HG02938 (cell line): ENCODE results near the gene THRB.
A peak's percentile ranks its signal among the peaks of the same experiment; 100 is the strongest.
"Not testable (repeated sequence)": the region's sequence is repeated elsewhere in the genome, so short reads cannot be mapped to it uniquely, and the experiment has no call there.

Experiments used
- ATAC-seq: cut with Tn5 transposase; IDR thresholded peaks from one replicate; pipeline ENCODE4 v1.9.1; 2021; ENCODE audit warnings: mild to moderate bottlenecking, moderate library complexity; ENCODE audit not compliant: unreplicated experiment

THRB gene

DNA sequence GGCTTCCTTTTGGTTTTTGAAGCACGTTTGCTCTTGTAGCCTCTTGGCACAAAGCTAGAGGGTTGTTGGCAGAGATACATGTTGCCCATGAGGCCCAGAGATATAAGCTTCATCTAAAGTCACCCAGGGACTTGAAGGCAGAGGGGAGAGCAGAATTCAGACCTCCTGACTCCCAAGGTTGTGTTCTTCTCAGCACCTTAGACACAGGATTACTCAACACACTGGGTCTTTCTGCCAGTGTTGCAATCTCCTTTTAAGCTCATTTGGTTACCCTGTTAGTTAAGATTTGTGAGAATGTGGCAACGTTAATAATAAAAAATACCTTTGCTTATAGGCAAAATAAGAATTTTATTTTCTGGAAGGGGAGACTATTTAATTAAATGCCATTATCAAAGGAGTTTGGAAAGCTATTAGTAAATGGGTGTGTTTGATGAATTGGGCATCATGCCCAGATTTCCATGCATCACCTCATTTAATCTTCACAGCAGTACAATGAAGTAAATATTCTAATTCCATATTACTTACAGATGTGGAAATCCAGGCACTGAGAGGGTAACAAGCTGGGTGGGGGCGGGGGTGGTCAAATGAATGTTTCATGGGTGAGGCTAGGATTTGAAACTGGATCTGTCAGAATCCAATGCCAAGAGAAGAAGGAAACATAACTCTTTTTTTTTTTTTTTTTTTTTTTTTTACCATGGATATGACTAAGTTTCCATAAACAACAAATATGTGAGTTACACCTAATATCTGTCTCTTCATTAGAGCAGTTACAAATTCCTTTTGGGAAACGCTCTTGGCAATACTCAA, 366.2 kb downstream of the THRB start:
- no peak for ATAC-seq

- no peak for ATAC-seq
Measured at GRCh38 chr3:24123596-24123995, 371.1 kb downstream of the THRB start.

DNA sequence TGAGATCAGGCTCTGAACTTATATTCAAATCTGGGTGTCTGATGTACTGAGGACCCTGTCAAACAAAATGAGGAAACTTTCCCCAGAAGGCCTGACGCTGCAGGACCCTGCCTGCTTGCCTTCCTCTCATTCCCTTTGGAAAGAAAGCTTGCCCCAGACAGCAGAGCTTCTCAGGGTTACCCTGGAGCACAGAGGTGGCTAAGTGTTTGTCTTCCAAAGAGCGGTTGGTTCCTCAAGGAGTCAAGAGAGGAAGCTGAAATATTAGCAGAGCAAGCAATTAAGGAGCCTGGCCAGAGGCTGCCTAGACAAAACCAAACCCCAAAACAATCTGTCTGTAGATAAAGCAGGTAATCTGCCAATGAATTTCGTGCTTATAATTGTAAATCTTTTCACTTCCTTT, 374.2 kb downstream of the THRB start:
- ATAC-seq: no peak

- no peak for ATAC-seq
Measured at GRCh38 chr3:24119321-24119751, 375.3 kb downstream of the THRB start.

DNA sequence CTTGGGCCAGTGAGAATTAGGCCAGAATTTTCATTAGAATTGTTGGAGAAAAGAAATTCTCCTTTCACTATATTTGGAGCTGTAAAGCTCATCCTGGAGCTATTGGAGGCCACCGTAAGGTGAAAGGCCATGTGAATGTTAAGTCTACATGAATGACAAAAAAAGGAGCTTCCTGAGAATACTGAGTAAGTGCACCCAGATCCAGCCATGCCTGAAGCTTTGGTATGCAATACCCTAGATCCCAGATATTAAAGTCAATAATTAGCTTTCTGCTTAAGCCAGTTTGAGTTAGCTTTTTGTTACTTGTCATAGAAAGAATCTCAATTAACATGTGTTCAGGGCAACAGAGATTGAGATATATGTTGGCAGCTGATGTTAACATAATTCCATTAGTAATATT, 377.1 kb downstream of the THRB start:
- ATAC-seq: no peak

- no peak for ATAC-seq
Measured at GRCh38 chr3:24111711-24112110, 382.9 kb downstream of the THRB start.

DNA sequence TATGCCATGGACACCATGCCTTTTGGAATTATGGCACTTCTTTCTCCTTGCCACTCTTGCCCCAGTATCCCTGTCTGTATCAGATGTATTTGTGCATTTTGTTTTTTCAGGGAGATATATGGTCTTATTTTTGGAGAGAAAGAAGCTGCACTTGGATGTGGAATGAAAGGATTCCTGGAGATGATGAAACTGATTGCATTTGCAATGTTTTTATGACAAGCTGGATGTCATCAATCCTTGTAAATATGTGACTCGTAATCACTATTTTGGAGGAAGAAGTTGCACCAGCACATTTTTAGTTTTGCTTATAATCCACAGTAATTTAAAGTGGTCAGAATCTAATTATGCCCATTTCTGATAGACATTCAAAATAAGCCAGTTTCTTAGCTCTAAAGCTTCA, 384.6 kb downstream of the THRB start:
- ATAC-seq: no peak

DNA sequence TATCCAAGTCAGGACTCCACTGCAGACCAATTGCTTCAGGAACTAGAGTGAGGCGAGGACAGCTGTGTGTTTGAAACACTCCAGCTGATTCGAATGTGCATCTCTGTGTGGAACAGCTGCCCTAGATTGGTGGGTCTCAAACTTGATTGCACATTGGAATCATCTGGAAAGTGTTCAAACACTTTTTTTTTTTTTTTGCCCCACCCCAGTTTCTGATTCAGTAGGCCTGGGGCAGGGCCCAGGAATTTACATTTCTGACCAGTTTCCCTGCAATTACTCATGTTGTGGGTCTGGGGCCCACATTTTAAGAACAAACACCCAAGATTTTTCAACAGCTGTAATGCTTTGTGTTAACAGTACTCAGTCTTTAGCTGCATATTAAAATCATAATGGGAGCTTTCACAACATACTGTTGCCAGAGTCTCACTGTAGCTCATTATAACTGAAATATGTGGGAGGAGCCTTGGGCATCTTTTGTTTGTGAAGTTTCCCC, 392.9 kb downstream of the THRB start:
- no peak for ATAC-seq

- no peak for ATAC-seq
Measured at GRCh38 chr3:24100696-24101402, 393.8 kb downstream of the THRB start.

DNA sequence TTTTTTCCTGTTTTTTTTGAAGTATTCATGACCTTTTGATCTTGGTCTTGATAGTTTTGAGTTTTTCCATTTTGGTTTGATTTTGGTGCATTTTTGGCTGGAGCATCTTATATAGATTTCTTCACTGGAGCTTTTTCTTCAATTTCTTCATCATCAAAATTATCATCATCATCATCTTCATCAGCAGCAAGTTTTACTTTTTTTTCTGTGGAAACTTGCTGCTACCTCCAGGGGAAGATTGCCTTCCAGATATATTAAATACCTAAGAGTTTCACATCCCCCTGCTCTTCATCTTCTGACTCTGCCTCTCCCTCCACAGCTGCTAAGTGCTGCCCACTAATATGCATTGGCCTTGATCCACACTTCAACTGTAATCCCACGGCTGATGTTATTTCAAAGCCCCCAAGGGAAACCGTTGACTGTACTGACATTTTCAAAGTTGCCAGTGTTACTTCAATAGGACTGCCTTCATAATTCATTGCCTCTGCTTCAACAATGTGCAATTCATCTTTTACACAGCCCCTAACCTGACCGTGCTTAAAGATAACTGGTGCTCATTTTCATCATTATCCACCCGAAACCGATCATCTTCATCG, 397.9 kb downstream of the THRB start:
- no peak for ATAC-seq

- ATAC-seq: no peak
Measured at GRCh38 chr3:24096271-24096670, 398.4 kb downstream of the THRB start.

- not testable (repeated sequence) for ATAC-seq
Measured at GRCh38 chr3:24094818-24095217, 399.8 kb downstream of the THRB start.

DNA sequence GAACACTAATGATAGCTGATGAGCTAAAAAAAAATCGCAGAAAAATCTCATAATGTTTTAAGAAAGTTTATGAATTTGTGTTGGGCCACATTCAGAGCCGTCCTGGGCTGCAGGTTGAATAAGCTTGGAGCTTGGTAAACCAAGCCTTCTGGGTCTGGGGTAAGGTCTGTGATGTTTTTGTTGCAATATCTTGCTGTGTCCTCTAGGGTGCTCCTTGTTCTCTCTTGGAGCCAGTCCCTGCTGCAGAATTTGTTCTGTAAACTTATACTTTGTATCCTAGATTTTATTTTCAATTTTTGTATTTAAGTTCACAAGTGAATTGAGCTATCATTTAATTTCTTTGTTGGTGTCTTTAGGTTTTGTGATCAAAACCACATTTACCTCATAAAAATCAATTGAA, 405.9 kb downstream of the THRB start:
- peak; percentile 85 for ATAC-seq

DNA sequence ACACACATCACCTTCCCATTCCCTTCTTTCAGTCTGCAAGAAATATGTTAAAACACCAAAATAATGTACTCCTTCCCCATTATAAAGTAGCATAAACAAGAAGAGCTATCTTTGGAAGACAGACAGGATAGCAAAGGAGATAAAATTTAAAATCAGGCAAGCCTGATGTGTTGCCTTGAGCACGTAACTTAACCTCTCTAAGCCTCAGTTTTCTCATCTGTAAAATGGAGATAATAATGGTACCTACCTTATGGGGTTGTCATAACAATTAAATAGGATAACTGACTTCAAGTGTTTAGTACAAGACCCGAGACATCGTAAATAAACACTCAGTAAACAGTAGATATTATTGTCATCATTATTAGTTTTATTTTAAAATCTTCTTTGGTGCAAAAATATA, 407.2 kb downstream of the THRB start:
- ATAC-seq: no peak

- no peak for ATAC-seq
Measured at GRCh38 chr3:24086617-24087404, 407.8 kb downstream of the THRB start.

GRCh38 chr3:24086206-24086605, 408.4 kb downstream of the THRB start:
- no peak for ATAC-seq

- ATAC-seq: no peak
Measured at GRCh38 chr3:24072193-24072592, 422.5 kb downstream of the THRB start.

DNA sequence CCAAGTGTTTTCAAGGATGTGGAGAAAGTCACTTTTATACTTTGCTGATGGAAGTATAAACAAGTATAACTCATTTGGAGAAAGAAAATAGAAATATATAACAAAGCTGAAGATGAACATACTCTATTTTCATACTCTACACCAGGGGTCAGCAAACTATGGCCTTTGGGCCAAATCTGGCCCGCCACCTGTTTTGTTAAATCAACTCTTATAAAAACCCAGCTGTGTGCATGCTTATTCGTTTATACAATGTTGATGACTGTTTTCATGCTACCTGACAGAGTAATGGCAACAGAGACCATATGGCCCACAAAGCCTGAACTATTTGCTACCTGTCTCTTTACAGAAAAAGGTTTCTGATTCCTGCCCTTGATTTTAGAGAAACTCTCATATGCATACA, 425.6 kb downstream of the THRB start:
- ATAC-seq: no peak

DNA sequence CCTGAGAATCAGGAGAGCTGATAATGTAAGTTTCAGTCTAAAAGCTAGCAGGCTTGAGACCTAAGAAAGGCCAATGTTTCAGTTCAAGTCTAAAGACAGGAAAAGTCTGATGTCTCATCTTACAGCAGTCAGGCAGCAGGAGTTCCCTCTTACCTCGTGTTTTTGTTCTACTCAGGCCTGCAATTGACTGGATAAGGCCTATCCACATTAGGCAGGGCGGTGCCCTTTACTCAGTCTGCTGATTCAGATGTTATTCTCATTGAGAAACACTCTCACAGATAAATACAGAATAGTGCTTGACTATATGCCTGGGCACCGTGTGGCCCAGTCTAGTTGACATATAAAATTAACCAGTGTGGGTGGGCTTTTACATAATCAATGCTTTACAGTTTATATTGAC, 427.2 kb downstream of the THRB start:
- no peak for ATAC-seq
